GM12874 (cell line): Measurements from ENCODE around the gene CCDC136.

Source experiments
- CTCF ChIP-seq: IDR thresholded peaks from 2 replicates; pipeline ENCODE4 v1.5.1; 2011; ENCODE audit warnings: low read depth, mild to moderate bottlenecking, control low read depth, low read length, moderate library complexity; ENCODE audit not compliant: insufficient read depth

The CCDC136 gene

GRCh38 chr7:128792471-128793180, 858 bp downstream of the CCDC136 start:
- no peak for TF ChIP-seq CTCF

DNA sequence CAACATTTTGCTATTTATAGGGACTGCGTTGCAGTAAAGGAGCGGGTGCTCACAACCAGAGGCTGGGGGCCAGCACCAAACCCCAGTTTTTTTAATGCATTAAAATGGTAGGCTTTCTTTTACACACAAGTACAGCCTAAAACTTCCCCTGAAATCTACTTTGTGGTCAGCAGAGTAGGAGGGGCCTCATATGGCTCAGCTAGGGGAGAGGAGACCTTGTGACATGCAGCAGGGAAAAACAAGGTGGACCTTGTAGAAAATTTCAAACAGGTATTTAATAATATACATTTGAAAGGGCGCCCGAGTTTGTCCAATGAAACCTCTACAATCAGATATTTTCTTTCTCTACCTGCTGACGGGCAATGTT, 1.4 kb downstream of the CCDC136 start:
- no peak for TF ChIP-seq CTCF

DNA sequence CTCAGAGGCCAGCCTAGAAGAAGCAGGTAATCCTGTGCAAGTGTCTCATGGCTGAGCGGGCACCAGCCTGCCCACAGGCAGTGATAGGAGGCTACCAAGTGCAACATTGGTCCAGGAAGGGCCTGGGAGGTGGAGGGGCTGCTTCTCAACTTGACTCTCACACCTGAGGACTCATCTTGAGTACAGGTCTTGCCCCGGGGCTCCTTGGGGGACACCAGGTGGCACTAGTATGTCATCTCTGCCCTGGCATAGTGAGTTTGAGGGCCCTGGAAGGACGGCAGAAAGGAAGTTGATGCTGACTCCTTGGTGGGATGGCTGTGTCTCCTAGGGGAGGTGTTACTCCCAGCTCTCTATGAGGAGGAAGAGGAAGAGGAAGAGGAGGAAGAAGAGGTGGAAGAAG, 2.3 kb downstream of the CCDC136 start:
- peak; percentile 32; the same call in 1 of the 2 replicates for TF ChIP-seq CTCF

- no peak for TF ChIP-seq CTCF
Measured at GRCh38 chr7:128794436-128794835, 2.7 kb downstream of the CCDC136 start.

DNA sequence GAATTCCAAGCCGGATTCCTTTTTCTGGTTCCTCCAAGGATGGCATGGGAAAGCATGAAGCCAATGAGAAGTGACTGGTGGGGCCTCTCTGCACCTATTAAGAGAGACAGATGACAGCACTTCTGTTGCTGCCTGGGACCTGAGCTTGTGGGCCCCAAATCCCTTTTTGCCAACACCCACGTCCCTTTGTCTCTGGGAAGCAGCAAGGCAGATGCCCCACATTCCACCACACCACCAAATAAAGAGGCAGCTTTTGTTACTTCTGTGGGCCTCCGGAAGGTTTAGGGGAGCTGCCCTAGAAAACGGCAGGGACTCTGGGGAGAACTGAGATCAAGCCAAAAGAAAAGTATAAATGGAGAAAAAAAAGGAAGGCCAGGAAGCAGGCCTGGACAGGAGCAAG, 3.4 kb downstream of the CCDC136 start:
- no peak for TF ChIP-seq CTCF

DNA sequence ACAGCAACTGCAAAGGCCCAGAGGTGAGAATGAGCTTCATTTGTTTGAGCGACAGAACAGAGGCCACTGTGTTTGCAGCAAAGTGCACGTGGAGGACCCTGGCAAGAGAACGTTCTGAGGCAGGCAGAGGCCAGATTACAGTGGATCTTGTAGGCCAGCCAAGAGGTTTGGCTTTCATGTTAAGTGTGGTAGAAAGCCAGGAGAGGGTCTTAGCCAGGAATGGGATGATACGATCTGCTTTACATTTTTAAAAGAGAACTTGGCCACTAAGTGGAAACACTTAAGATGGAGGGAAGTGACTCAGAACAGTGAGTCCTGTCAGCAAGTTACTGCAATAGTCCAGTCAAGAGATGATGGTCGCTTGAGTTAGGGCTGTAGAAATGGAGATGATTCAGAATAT, 4.6 kb downstream of the CCDC136 start:
- no peak for TF ChIP-seq CTCF

DNA sequence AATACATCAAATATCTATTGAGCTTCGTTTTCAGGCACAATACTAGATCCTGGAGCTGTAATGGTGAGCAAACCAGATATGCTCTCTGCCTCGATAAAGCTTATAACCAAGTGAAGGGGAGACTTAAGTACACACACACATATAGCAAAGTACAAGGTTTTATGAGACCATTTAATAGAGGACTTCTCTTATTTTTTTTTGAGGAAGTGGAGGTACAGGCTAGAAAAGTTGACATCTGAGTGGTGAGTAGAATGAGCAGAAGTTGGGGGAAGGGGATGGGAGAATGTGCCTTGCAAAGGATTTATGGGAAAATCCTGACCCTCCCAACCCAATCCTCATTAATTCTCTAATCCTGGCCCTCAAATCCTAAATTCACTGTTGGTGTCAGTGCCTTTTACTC, 7.7 kb downstream of the CCDC136 start:
- TF ChIP-seq CTCF = no peak
